Subcutaneous preadipocyte (primary cell): ENCODE measurements around the gene TMC1. TPM values are rescaled to one million over a fixed set of nuclear protein-coding genes. Genes with fewer than 3 reads are reported as not detected.

ENCODE experiments used
- total RNA-seq: library from RNA; depleted of rRNA; stranded (reverse); fragments of >200 nt; gene quantifications from 2 replicates; pipeline ENCODE4 v1.2.3, GENCODE V29; 2012

TMC1 gene
- total RNA-seq: 0.37 and 0.59 TPM in 2 replicates

GRCh38 chr9:72521416-72521815 lies at the start of gene TMC1:
TSS of gene TMC1 (plus strand) at chr9:72521608. CDS start at chr9:72648649, 127,041 bp downstream.

Other genes starting within 250 kb of the TMC1 start
- gene ZFAND5, start 156.4 kb upstream of the TMC1 start, total RNA-seq: 73.5 and 94.8 TPM in 2 replicates